Measurements from ENCODE around the gene FAM98C. TPM values are rescaled to one million over a fixed set of nuclear protein-coding genes. Genes with fewer than 3 reads are reported as not detected.
"Not testable (repeated sequence)": the region's sequence is repeated elsewhere in the genome, so short reads cannot be mapped to it uniquely, and the experiment has no call there.

Gene FAM98C
- total RNA-seq, 1 donor, result 7.8 TPM

- H3K4me3 ChIP-seq (ENCODE audit: low read depth, low read length), result no peak overlapping the region
- DNase-seq (ENCODE audit: low read depth), result peak; percentile 29
- TF ChIP-seq CTCF (IDR thresholded peaks at IDR 0.05; ENCODE audit: insufficient read depth, low read depth, low read length), result no peak
Observed at GRCh38 chr19:38409631-38410133, 6.8 kb downstream of the FAM98C start.

- not testable (repeated sequence) for DNase-seq (ENCODE audit: low read depth); H3K4me3 ChIP-seq (ENCODE audit: low read depth, low read length)
Observed at GRCh38 chr19:38410407-38410806, 7.5 kb downstream of the FAM98C start.

DNA sequence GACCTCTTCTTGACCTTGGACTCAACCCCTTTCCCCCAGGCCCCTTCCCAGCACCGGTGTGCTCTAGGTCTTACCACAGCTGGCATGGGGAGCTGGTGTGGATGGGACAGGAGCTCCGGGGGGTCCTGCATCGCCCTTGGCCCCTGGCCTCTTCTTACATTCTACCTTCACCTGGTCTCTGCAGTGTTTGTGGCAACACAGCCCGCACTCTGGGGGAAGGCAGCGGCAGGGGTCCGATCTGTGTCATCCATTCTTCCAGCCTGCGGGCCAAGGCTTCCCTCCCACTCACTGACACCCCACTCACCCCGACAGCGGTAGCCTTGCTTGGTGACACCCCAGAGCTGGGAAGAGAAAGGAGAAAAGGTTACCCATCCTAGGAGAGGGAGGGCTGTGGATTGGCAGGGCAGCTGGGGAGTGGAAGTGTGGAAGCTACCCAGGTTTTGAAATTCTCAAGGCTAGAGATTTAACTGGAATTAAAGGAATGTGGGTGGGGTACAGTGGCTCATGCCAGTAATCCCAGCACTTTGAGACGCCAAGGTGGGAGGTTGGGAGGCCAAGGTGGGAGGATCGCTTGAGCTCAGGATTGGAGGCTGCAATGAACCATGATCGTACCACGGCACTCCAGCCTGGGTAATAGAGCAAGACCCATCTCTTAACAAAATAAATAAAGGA is 8.3 kb downstream of the FAM98C start:
- no peak for DNase-seq (ENCODE audit: low read depth)
- H3K4me3 ChIP-seq (ENCODE audit: low read depth, low read length), result no peak overlapping the region
- TF ChIP-seq CTCF (IDR thresholded peaks at IDR 0.05; ENCODE audit: insufficient read depth, low read depth, low read length), result no peak

DNA sequence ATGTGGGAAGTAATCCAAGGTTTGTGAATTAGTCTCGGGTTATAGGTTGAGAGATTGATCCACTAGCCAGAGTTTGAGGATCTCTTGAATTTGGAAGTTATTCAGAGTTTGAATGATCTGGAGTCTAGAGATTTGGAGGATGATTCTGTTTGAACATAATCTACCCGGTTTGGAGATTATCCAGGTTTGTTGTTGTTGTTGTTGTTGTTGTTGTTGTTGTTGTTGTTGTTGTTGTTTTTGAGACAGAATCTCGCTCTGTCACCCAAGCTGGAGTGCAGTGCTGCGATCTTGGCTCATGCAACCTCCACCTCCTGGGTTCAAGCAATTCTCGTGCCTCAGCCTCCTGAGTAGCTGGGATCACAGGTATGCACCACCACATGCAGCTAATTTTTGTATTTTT is 9.0 kb downstream of the FAM98C start:
- not testable (repeated sequence) for DNase-seq (ENCODE audit: low read depth); H3K4me3 ChIP-seq (ENCODE audit: low read depth, low read length)

DNA sequence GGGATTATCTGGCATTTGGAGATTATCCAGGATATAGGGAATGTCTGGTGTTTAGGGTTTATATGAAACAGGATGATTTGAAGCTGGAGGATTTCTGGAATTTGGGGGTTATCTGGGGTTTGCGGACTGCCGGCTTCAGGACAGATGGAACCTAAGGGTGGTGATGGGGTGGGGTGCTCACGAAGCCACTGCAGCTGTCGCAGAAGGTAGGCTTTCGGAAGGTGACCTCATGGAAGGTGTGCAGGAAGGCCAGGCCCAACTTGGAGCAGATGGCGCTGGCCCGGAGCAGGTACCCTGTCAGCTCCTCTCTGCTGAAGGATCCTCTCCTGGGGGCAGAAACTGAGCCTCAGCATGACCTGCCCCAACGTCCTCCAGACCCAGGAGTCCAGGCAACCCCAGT is 9.6 kb downstream of the FAM98C start:
- no peak for DNase-seq (ENCODE audit: low read depth)
- TF ChIP-seq CTCF (IDR thresholded peaks at IDR 0.05; ENCODE audit: insufficient read depth, low read depth, low read length), result no peak

GRCh38 chr19:38412961-38413360 is 10.1 kb downstream of the FAM98C start:
- H3K4me3 ChIP-seq (ENCODE audit: low read depth, low read length), result no peak overlapping the region
- no peak for DNase-seq (ENCODE audit: low read depth)
- no peak for TF ChIP-seq CTCF (IDR thresholded peaks at IDR 0.05; ENCODE audit: insufficient read depth, low read depth, low read length)

More for the DNA sequence above, 9.6 kb downstream of the FAM98C start:
- no peak overlapping the region for H3K4me3 ChIP-seq (ENCODE audit: low read depth, low read length)

DNA sequence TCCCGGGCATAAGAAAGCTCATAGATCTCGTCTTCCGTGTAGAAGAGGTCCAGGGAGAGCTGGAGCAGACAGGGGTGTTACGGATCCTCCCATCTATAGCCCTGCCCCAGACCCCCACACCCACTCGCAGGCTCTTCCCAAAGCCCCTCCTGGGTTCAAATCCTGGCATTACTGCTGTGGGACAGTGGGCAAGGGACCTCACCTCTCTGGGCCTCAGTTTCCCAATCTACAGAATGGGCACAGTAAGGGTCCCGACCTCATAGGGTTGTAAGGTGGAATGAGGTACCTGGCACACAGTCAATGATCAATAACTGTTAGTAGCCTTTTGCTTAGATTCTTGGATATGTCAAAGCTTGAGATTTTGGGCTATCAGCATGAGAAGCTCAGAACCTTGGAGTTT is 10.5 kb downstream of the FAM98C start:
- DNase-seq (ENCODE audit: low read depth), result no peak
- H3K4me3 ChIP-seq (ENCODE audit: low read depth, low read length), result no peak overlapping the region
- TF ChIP-seq CTCF (IDR thresholded peaks at IDR 0.05; ENCODE audit: insufficient read depth, low read depth, low read length), result no peak

DNA sequence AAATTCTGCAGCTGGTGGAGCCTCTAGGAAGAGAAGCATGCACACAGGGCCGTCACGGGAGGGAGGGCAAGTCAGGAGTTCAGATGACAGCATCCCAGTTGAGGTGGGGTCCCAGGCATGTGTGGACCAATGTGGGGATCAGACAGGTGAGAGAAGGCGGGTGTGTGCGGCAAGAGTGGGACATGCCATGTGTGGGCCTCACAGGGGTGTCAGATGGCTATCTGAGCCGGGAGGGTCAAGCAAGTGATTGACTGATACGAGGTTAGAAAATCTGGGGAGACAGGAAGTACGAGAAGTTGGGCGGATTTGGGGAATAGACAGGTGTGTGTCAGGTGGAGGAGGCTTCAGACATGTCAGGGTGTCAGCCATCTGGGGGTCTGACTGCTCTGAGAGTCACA is 14.3 kb downstream of the FAM98C start:
- H3K4me3 ChIP-seq (ENCODE audit: low read depth, low read length), result no peak overlapping the region
- DNase-seq (ENCODE audit: low read depth), result no peak
- TF ChIP-seq CTCF (IDR thresholded peaks at IDR 0.05; ENCODE audit: insufficient read depth, low read depth, low read length), result no peak

Measured in fibroblast of villous mesenchyme (primary cell).